ENCODE data around the gene FBL. TPM values are rescaled to one million over a fixed set of nuclear protein-coding genes. Genes with fewer than 3 reads are reported as not detected.

Gene FBL
- total and polyA plus RNA-seq, 10 donors, result 126 to 403 (median 181) TPM

- peaks cover 32 to 65% (median 52%) of the 10 kb centered on the region in 6 donors for H3K4me1 ChIP-seq
- H3K27me3 ChIP-seq (replicated peaks in 1 of 7), result no peaks in the 10 kb centered on the region
- H3K4me3 ChIP-seq, result peak overlapping the region in 2 of 8 donors; percentile 82 to 88
- peaks cover 0 to 16% (median 12%) of the 10 kb centered on the region in 6 donors for H3K36me3 ChIP-seq
- DNase-seq, result no peak
- 42 to 60% (median 52%) methylated on average over 4 of the region's 4 CpGs for WGBS, 5 donors
- peak overlapping the region in 1 of 8 donors; percentile 0 for H3K27ac ChIP-seq
- no peaks in the 10 kb centered on the region for H3K9me3 ChIP-seq
- TF ChIP-seq POLR2A (IDR thresholded peaks at IDR 0.05) (no peak), POLR2AphosphoS5 (IDR thresholded peaks at IDR 0.05) (no peak), CTCF (IDR thresholded peaks at IDR 0.05 in 8 of 11, conservative IDR thresholded peaks at IDR 0.05 in 3 of 11) (peak in 10 of 11 experiments; percentile 47 to 74 (median 61))
- intact Hi-C loops (cut with DNase I; ENCODE audit: low total_unique reads), result loop anchor here (5.0 to 10.0 kb wide), 3 partner anchors 49 to 297 kb away; no protein-coding TSS in a partner anchor
Observed at GRCh38 chr19:39843919-39844793, 2.0 kb downstream of the FBL start.

DNA sequence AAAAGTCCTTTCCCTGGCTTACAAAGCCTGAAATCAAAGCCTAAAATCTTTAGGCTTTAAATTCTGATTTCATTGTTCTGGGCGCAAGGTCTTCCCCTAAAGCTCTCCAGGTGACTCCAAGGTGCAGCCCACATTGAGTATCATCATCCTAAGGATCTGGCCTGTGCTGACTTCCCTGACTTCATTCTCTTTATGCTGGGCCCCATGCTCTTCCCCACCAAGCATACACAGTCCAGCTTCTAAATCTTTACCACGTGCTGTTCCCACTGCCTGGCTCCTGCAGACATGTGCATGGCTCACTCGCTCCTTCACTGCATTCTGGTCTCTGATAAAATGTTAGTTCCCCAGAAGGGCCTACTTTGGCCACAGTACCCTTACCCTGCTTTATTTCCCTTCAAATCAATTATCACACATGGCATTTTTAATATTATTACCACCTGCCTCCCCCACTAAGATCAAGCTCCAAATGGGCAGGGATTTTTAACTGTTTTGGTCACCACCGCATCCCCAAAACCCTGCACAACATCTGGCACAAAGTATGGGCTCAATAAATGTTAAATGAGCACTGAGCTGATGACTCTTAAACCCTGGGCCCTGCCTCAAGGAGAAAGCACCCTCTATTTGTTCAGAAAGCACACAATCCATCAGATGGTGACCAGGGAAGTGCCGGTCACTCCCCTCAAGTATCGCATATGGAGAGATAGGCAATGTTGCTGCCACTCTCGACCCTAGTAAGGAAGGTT lies 3.3 kb downstream of the FBL start:
- H3K4me1 ChIP-seq, result peaks cover 32 to 65% (median 52%) of the 10 kb centered on the region in 6 donors
- peak overlapping the region in 4 of 8 donors; percentile 58 to 68 (median 65) for H3K27ac ChIP-seq
- DNase-seq, result no peak
- peak overlapping the region in 1 of 8 donors; percentile 61 for H3K4me3 ChIP-seq
- H3K36me3 ChIP-seq, result peaks cover 0 to 29% (median 25%) of the 10 kb centered on the region in 6 donors
- no peaks in the 10 kb centered on the region for H3K9me3 ChIP-seq
- no peaks in the 10 kb centered on the region for H3K27me3 ChIP-seq (replicated peaks in 1 of 7)
- TF ChIP-seq POLR2AphosphoS5 (IDR thresholded peaks at IDR 0.05) (no peak), POLR2A (IDR thresholded peaks at IDR 0.05) (no peak), CTCF (IDR thresholded peaks at IDR 0.05 in 8 of 11, conservative IDR thresholded peaks at IDR 0.05 in 3 of 11) (no peak)
- intact Hi-C loops (cut with DNase I; ENCODE audit: low total_unique reads), result loop anchor here (5.0 to 10.0 kb wide), 3 partner anchors 48 to 296 kb away; no protein-coding TSS in a partner anchor
- WGBS, 5 donors, result 79 to 92% (median 87%) methylated on average over 7 of the region's 7 CpGs

DNA sequence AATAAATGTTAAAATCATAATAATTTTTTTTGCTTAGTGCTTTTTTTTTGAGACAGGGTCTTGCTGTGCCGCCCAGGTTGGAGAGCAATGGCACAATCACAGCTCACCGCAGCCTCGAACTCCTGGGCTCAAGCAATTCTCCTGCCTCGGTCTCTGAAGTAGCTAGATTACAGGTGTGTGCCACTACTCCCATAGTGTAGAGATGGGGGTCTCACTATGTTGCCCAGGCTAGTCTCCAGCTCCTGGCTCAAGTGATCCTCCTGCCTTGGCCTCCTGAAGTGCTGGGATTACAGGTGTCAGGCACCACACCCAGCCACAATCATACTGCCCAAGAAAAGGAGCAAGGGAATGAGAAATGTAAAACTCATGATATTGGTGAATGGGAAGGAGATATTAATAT lies 5.1 kb downstream of the FBL start:
- no peaks in the 10 kb centered on the region for H3K9me3 ChIP-seq
- H3K4me3 ChIP-seq, result no peak overlapping the region
- WGBS, 5 donors, result 92 to 96% (median 94%) methylated on average over 4 of the region's 4 CpGs
- intact Hi-C loops (cut with DNase I; ENCODE audit: low total_unique reads), result loop anchor here (5.0 to 10.0 kb wide), 3 partner anchors 46 to 294 kb away; no protein-coding TSS in a partner anchor
- no peak overlapping the region for H3K27ac ChIP-seq
- no peaks in the 10 kb centered on the region for H3K27me3 ChIP-seq (replicated peaks in 1 of 7)
- H3K36me3 ChIP-seq, result peaks cover 0 to 47% (median 43%) of the 10 kb centered on the region in 6 donors
- no peak for DNase-seq
- TF ChIP-seq POLR2A (IDR thresholded peaks at IDR 0.05) (no peak), POLR2AphosphoS5 (IDR thresholded peaks at IDR 0.05) (no peak), CTCF (IDR thresholded peaks at IDR 0.05 in 8 of 11, conservative IDR thresholded peaks at IDR 0.05 in 3 of 11) (no peak)
- peaks cover 28 to 54% (median 43%) of the 10 kb centered on the region in 6 donors for H3K4me1 ChIP-seq
